ENCODE data around the gene MPV17L2.
"Not testable (repeated sequence)": the region's sequence is repeated elsewhere in the genome, so short reads cannot be mapped to it uniquely, and the experiment has no call there.

The MPV17L2 gene

GRCh38 chr19:18192673-18193387 is at the start of gene MPV17L2:
Gene MPV17L2 (plus strand): TSS chr19:18193218. CDS start chr19:18193282, 64 bp downstream.
- peak; percentile 92 to 96 for DNase-seq (ENCODE audit: low read depth in 2 of 2, low spot score in 1 of 2)

DNA sequence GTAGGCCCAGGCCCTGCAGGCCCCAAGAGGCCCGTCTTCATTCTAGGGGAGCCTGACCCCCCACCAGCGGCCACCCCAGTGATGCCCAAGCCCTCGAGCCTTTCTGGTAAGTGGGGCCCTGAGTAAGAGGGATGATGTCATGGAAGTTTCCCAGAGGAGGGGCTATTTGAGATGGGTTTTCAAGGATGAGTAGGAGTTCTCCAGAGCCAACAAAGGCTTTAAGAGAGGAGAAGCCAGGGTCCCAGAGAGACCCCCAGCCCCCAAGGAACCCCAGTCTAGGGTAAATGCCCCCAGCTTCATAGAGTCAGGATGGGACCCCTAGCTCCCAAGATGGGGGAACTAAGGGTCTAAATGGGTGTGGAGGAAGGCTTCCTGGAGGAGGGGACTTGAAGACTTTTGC is 49.1 kb upstream of the MPV17L2 start:
- DNase-seq (ENCODE audit: low read depth in 2 of 2, low spot score in 1 of 2) = no peak

DNA sequence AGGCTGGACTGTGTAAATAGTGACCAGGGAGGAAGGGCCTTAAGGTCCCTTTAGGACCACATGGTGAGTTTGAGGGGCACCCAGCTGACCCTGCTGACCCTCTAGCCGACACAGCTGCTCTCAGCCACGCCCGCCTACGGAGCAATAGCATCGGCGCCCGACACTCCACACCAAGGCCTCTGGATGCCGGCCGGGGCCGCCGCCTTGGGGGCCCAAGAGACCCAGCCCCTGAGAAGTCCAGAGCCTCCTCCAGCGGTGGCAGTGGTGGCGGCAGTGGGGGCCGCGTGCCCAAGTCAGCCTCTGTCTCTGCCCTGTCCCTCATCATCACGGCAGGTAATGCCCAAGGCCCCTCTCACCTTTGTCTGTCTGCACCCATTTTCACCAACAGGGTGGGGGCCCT is 48.7 kb upstream of the MPV17L2 start:
- no peak for DNase-seq (ENCODE audit: low read depth in 2 of 2, low spot score in 1 of 2)

- no peak for DNase-seq (ENCODE audit: low read depth in 2 of 2, low spot score in 1 of 2)
These were observed 48.1 kb upstream of the MPV17L2 start for GRCh38 chr19:18144906-18145305.

DNA sequence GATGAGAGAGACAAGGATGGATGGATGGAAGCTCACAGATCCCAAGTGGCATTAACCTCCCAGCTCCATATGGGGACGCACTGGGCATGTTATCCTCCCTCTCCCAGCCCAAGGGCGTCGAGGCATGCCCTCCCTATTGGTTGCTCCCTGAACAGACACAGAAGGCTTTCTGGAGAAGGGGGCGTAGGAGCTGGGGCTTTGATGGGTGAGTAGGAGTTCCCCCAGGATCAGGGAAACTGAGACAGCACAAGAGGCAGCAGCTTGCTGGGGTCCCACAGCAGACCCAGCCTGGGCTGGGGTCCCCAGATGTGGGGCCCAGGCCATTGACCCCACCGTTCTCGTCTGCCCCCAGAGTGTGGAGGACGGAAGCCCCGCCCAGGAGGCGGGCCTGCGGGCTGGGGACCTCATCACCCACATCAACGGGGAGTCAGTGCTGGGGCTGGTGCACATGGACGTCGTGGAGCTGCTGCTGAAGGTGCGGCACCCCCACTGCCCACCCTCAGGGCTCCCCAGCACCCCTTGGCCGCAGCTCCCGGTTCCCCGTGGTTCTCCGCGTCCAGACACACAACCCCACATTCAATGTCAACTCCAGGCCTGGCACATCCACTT is 47.5 kb upstream of the MPV17L2 start:
- DNase-seq (ENCODE audit: low read depth in 2 of 2, low spot score in 1 of 2) = no peak

- no peak for DNase-seq (ENCODE audit: low read depth in 2 of 2, low spot score in 1 of 2)
These were observed 45.6 kb upstream of the MPV17L2 start for GRCh38 chr19:18147396-18147795.

DNA sequence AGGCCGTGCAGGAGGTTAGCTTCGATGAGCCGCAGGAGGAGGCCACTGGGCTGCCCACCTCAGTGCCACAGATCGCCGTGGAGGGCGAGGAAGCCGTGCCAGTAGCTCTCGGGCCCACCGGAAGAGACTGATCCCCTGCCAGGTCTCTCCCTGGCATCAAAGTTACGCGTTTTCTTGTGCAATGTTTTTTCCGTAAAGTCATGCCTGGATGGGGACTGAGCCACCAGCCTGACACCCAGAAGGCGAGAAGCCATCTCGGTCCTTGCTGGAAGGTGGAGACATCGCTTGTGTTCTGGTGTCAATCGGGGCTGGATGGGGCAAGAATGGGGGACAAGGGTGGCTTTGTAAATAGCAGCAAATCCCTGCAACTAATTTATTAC is 43.4 kb upstream of the MPV17L2 start:
- DNase-seq (ENCODE audit: low read depth in 2 of 2, low spot score in 1 of 2) = no peak

GRCh38 chr19:18150776-18151624 is 42.0 kb upstream of the MPV17L2 start:
- DNase-seq (ENCODE audit: low read depth in 2 of 2, low spot score in 1 of 2) = no peak

- peak; percentile 89 to 92 for DNase-seq (ENCODE audit: low read depth in 2 of 2, low spot score in 1 of 2)
These were observed 40.6 kb upstream of the MPV17L2 start for GRCh38 chr19:18152442-18152816.

DNA sequence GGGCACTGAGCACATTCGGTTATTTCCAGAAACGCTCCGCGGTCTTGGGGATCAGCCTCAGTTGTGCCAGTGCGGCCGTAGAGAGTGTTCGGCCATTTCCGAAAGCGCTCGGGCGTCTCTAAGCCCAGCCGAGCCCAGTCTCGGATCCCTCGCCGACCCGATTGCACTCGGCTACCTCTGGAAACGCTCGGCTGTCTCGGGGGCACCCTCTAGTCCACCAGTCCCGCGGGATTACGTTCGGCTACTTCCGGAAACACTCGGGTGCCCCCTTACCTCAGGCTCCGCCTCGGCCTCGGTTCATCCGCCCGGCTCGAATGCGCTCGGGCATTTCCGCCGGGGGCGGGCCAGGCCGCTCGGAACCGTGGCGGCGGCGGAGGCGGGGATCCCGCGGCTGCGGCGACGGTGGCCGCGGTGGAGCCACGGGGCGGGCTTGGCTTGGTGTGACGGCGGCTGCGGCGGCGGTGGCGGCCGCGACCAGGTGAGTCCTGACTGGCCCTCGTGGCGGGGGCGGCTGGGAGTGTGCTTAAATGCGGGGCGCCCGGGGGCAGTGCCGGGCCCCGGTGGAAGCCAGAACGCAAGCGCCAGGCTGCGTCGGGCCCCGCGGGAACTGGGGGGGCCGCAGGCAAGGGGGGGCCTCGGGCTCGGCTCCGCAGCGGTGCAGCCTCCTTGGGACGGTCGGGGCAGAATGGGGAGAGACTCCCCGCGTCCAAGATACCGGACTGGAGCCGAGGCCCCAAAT is 40.0 kb upstream of the MPV17L2 start, which contains the start of gene PIK3R2:
TSS of gene PIK3R2 (plus strand) at position 347 of the 739 bp plus-strand sequence. CDS start 2,717 bp downstream, outside the sequence.
- peak; percentile 98 for DNase-seq (ENCODE audit: low read depth in 2 of 2, low spot score in 1 of 2)

- DNase-seq (ENCODE audit: low read depth in 2 of 2, low spot score in 1 of 2) = no peak
These were observed 39.4 kb upstream of the MPV17L2 start for GRCh38 chr19:18153556-18154134.

DNA sequence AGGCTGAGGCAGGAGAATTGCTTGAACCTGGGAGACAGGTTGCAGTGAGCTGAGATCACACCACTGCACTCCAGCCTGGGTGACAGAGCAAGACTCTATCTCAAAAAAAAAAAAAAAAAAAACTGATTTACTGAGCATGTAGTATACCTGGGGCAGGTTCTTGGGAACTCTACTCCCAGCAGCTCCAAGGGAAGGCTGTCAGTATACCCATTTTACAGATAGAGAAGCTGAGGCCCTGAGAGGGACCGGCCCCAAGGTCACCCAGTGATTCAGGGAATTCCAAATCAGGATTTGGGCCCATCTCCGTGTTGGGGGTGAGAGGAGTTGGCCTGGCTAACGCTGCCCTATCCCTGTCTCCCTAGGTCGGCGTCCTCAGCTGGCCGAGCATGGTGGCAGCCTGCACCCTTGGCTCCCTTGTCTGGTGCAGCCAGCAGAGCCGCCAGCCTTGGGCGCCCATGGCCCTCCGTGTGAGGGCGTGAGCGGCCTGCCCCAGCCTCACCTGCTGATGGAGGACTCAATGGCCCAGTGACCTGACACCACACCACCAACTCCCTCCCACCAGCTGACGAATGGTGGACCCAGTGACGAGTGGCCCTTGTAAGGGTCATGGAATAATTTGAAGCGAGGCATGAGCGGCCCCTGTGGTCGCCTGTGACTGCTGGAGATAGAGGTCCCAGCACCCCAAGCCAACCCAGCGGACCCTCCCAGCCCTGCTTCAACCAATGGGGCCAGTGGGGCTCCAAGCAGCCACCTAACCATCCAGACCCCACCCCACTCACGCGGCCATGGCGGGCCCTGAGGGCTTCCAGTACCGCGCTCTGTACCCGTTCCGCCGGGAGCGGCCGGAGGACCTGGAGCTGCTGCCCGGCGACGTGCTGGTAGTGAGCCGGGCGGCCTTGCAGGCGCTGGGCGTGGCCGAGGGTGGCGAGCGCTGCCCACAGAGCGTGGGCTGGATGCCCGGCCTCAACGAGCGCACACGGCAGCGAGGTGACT is 37.6 kb upstream of the MPV17L2 start:
- no peak for DNase-seq (ENCODE audit: low read depth in 2 of 2, low spot score in 1 of 2)

GRCh38 chr19:18156268-18156667 is 36.8 kb upstream of the MPV17L2 start:
- no peak for DNase-seq (ENCODE audit: low read depth in 2 of 2, low spot score in 1 of 2)

DNA sequence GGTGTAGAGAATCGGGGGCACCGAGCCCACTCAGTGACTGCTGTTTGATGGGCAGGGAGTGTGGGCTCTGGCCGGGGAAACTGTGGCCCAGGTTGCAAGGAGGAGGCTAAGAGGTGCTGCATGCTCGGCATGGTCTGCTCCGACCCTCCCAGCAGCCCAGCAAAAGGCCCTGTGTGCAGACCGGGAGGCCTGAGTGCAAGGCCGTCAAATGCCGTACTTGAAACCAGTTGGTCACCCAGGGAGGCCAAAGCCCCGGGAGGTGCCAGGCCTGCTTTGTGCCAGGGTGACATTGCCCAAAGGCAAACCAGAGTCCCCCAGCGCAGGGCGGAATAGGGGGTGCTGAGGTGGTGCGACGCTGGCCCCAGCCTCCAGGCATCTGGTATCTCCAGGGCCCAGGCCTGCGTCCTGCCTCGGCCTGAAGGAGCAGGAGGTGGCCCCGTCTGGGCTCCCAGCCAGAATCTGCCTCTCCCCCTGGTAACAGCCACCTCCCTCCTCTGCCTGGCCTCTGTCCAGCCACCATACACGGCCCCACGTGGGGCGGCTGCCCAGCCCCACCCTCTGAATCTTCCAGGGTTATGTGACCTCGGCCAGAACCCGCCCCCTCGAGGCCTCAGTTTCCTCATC is 36.1 kb upstream of the MPV17L2 start:
- DNase-seq (ENCODE audit: low read depth in 2 of 2, low spot score in 1 of 2) = no peak

DNA sequence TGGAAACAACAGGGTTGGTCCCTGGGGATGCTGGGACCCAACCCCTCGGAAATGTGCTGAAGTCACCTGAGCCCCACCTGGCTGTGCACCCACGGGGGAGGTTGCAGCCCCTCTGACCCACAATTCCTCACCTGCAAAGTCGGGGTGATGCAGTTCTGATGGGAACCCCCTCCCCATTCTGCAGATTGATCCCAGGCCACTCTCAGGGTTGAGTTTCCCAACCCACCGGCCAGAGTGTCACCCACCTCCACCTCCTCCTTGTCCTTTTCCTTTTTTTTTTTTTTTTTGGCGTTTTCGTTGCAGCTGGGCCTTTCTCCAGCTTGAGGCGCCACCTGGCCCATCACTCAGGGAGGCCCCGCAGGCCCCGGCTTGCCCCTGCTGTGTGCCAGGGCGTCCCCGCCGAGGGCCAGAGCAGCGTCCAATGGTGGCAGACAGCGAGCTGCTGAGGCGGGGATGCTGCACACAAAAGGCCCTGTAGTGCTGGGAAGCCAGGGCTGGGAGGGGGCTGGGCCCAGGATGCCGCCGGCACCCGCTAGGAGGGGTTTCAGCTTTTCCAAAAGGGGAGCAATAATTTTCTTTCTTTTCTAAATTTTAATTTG is 35.5 kb upstream of the MPV17L2 start:
- no peak for DNase-seq (ENCODE audit: low read depth in 2 of 2, low spot score in 1 of 2)

DNA sequence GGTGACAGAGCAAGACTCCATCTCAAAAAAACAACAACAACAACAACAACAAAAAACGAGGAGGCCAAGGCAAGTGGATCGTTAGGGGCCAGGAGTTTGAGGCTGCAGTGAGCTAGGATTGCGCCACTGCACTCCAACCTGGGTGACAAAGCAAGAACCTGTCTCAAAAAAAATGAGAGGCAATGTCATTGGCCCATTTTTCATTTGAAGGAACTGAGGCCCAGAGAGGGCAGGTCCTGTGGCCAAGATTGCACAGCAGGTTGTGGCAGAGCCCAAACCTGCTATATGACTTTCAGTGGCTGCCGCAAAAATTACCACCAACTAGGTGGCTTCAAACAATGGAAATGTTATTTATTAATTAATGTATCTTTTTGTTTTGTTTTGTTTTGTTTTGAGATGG is 34.6 kb upstream of the MPV17L2 start:
- DNase-seq (ENCODE audit: low read depth in 2 of 2, low spot score in 1 of 2) = no peak

DNA sequence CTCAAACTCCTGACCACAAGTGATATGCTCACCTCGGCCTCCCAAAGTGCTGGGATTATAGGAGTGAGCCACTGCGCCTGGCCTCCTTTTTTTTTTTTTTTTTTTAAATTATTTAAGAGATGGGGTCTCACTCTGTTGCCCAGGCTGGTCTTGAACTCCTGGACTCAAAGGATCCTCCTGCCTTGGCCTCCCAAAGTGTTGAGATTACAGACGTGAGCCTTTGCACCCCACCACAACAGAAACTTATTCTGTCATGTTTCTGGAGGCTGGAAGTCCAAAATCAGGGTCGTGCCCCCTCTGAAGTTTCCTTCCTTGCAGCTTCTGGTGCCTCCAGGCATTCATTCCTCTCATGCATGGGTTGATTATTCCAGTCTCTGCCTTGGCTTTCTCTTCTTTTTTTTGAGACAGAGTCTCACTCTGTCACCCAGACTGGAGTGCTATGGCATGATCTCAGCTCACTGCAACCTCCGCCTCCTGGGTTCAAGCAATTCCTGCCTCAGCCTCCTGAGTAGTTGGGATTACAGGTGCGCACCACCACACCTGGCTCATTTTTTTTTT is 33.9 kb upstream of the MPV17L2 start:
- not testable (repeated sequence) for DNase-seq (ENCODE audit: low read depth in 2 of 2, low spot score in 1 of 2)

- no peak for DNase-seq (ENCODE audit: low read depth in 2 of 2, low spot score in 1 of 2)
These were observed 33.2 kb upstream of the MPV17L2 start for GRCh38 chr19:18159810-18160209.

All from stimulated activated CD8-positive, alpha-beta memory T cell treated with anti-CD3 and anti-CD28 coated beads, Interleukin-4, amount 100 ng/mL, for 1 hour (primary cell).